SK-N-SH (cell line): ENCODE data around the gene DEAF1. TPM values are rescaled to one million over a fixed set of nuclear protein-coding genes. Genes with fewer than 3 reads are reported as not detected.

Source experiments
- CTCF ChIA-PET: fragments of 300-600, 350-600 bp; formaldehyde crosslinking; extraction: SDS; loops from one replicate; lab custom pipeline; 2021; lab: Yijun Ruan, JAX
- POLR2A ChIA-PET: fragments of 350-600 bp; sonication (Branson Sonifier 250); formaldehyde crosslinking; extraction: SDS; loops from one replicate; lab custom pipeline; 2020; ENCODE audit warnings: antibody characterized with exemption, inconsistent platforms; lab: Yijun Ruan, JAX
- DNase-seq: peaks from one replicate; pipeline ENCODE4 v3.0.0; 2012
- H2AFZ ChIP-seq: fragments of 200-600 bp; sonication (generic); 2 replicates; pipeline ENCODE4 v1.8.1; 2016; ENCODE audit warnings: antibody characterized with exemption, mild to moderate bottlenecking, low read depth
- H3F3A ChIP-seq: fragments of 200-600 bp; sonication (generic); replicated peaks from 2 replicates; pipeline ENCODE3; 2016; ENCODE audit warnings: antibody characterized with exemption, mild to moderate bottlenecking; ENCODE audit not compliant: insufficient read depth
- H3K27ac ChIP-seq, 2 experiments: fragments of 200-500 bp in 1 of 2; fragments of 200-600 bp in 1 of 2; sonication (Bioruptor generic) in 1 of 2; sonication (generic), shearing (Covaris generic) in 1 of 2; 2 replicates each; pipeline versions ENCODE4 v1.5.1 to v1.6.1; 2014 to 2016; ENCODE audit warnings: low read depth in 2 of 2, inconsistent platforms in 1 of 2, low read length in 1 of 2, mild to moderate bottlenecking in 1 of 2, mixed read lengths in 1 of 2
- H3K27me3 ChIP-seq: fragments of 200-600 bp; sonication (generic), shearing (Covaris generic); 2 replicates; pipeline ENCODE4 v1.6.1; 2016; ENCODE audit warnings: mixed run types; ENCODE audit not compliant: insufficient read depth
- H3K36me3 ChIP-seq, 2 experiments: fragments of 200-500 bp in 1 of 2; fragments of 200-600 bp in 1 of 2; sonication (Bioruptor generic) in 1 of 2; sonication (generic) in 1 of 2; replicated peaks in 1 of 2; 2 replicates each; pipeline versions ENCODE3 to v1.5.1; 2014 to 2016; ENCODE audit warnings: low read length in 1 of 2, mild to moderate bottlenecking in 1 of 2; ENCODE audit not compliant: insufficient read depth in 2 of 2, control insufficient read depth in 1 of 2
- H3K4me1 ChIP-seq, 2 experiments: fragments of 200-500 bp in 1 of 2; fragments of 200-600 bp in 1 of 2; sonication (Bioruptor generic) in 1 of 2; sonication (generic), shearing (Covaris generic) in 1 of 2; 2 replicates each; pipeline versions ENCODE4 v1.5.1 to v1.6.1; 2014 to 2016; ENCODE audit warnings: low read depth in 1 of 2, low read length in 1 of 2, mixed run types in 1 of 2; ENCODE audit not compliant: insufficient read depth in 2 of 2, control insufficient read depth in 1 of 2
- H3K4me2 ChIP-seq: fragments of 200-600 bp; sonication (generic), shearing (Covaris generic); 2 replicates; pipeline ENCODE4 v1.6.1; 2017; ENCODE audit warnings: mixed run types
- H3K4me3 ChIP-seq, 2 experiments: fragments of 200-500 bp in 1 of 2; fragments of 200-600 bp in 1 of 2; sonication (Bioruptor generic) in 1 of 2; sonication (generic), shearing (Covaris generic) in 1 of 2; 2 replicates each; pipeline versions ENCODE4 v1.5.1 to v1.8.1; 2014 to 2016; ENCODE audit warnings: low read depth in 2 of 2, inconsistent platforms in 1 of 2, low read length in 1 of 2, mild to moderate bottlenecking in 1 of 2, mixed read lengths in 1 of 2, moderate library complexity in 1 of 2
- H3K79me2 ChIP-seq: fragments of 200-600 bp; sonication (generic); 2 replicates; pipeline ENCODE4 v1.8.1; 2017; ENCODE audit warnings: mild to moderate bottlenecking; ENCODE audit not compliant: insufficient read depth
- H3K9ac ChIP-seq: fragments of 200-600 bp; sonication (generic); 2 replicates; pipeline ENCODE4 v1.6.1; 2017; ENCODE audit warnings: mixed run types
- H3K9me2 ChIP-seq: fragments of 200-600 bp; sonication (generic); 2 replicates; pipeline ENCODE4 v1.6.1; 2017; ENCODE audit warnings: mixed run types
- H3K9me3 ChIP-seq: fragments of 200-600 bp; sonication (generic); 2 replicates; pipeline ENCODE4 v1.6.1; 2017; ENCODE audit warnings: mixed run types, mild to moderate bottlenecking, moderate library complexity
- H4K20me1 ChIP-seq: fragments of 200-600 bp; sonication (generic); 2 replicates; pipeline ENCODE4 v1.6.1; 2017; ENCODE audit warnings: mild to moderate bottlenecking, mixed run types; ENCODE audit not compliant: insufficient read depth
- CHD2 ChIP-seq: fragments of 150-350 bp; IDR thresholded peaks from 2 replicates; pipeline ENCODE4 v1.6.1; 2018; ENCODE audit warnings: low read length; ENCODE audit not compliant: partially characterized antibody
- EP300 ChIP-seq, 2 experiments: IDR thresholded peaks; 2 replicates each; pipeline versions ENCODE4 v1.4.0 to v1.6.1; 2012; ENCODE audit warnings: borderline replicate concordance in 1 of 2, low read depth in 1 of 2, low read length in 1 of 2
- FOSL2 ChIP-seq: IDR thresholded peaks from 2 replicates; pipeline ENCODE4 v1.4.0; 2012; ENCODE audit warnings: low read depth, mild to moderate bottlenecking, moderate library complexity, borderline replicate concordance
- FOXM1 ChIP-seq: IDR thresholded peaks from 2 replicates; pipeline ENCODE4 v1.4.0; 2012; ENCODE audit warnings: low read depth, mild to moderate bottlenecking
- MEF2A ChIP-seq: IDR thresholded peaks from 2 replicates; pipeline ENCODE4 v1.4.0; 2012; ENCODE audit warnings: low read depth, borderline replicate concordance
- NFIC ChIP-seq: IDR thresholded peaks from 2 replicates; pipeline ENCODE4 v1.4.0; 2012; ENCODE audit warnings: borderline replicate concordance
- POLR2AphosphoS5 ChIP-seq: IDR thresholded peaks from 2 replicates; pipeline ENCODE4 v1.6.1; 2012; ENCODE audit warnings: low read depth, low read length
- RAD21 ChIP-seq: IDR thresholded peaks from 2 replicates; pipeline ENCODE4 v1.6.1; 2012; ENCODE audit warnings: mild to moderate bottlenecking, low read length
- SMC3 ChIP-seq: IDR thresholded peaks from 2 replicates; pipeline ENCODE4 v1.6.1; 2012; ENCODE audit warnings: low read depth, low read length, improper control_type of control experiment
- TAF1 ChIP-seq: IDR thresholded peaks from 2 replicates; pipeline ENCODE4 v1.6.1; 2012; ENCODE audit warnings: low read depth, mild to moderate bottlenecking, low read length, moderate library complexity, borderline replicate concordance
- TCF12 ChIP-seq: IDR thresholded peaks from 2 replicates; pipeline ENCODE4 v1.4.0; 2012
- YY1 ChIP-seq: IDR thresholded peaks from 2 replicates; pipeline ENCODE4 v1.4.0; 2012; ENCODE audit warnings: low read depth, mild to moderate bottlenecking
- WGBS: methylation state at CpG from one replicate; pipeline ENCODE4 v1.1.6; 2017; ENCODE audit warnings: low lambda C conversion rate; 5-methylcytosine and 5-hydroxymethylcytosine counted together
- polyA plus RNA-seq, 3 experiments: library from polyadenylated mRNA; depleted of rRNA; stranded (reverse); fragments of >200 nt; gene quantifications; 2 replicates each; pipeline ENCODE4 v1.2.3, GENCODE V29; 2012
- TF ChIP-seq, protein P1 (sequence below): fragments of 150-350 bp; IDR thresholded peaks from 2 replicates; pipeline ENCODE4 v1.6.1; 2016; ENCODE audit warnings: mild to moderate bottlenecking, low read depth, low read length
- TF ChIP-seq, protein P2 (sequence below): fragments of 200-600 bp; sonication (generic); IDR thresholded peaks from 2 replicates; pipeline ENCODE4 v1.6.1; 2017; ENCODE audit warnings: antibody characterized with exemption, mild to moderate bottlenecking, moderate library complexity
- TF ChIP-seq, protein P3 (sequence below): fragments of 150-350 bp; IDR thresholded peaks from 2 replicates; pipeline ENCODE4 v1.6.1; 2017; ENCODE audit warnings: antibody characterized with exemption, low read length, low read depth, borderline replicate concordance
- TF ChIP-seq, protein P4 (sequence below): IDR thresholded peaks from 2 replicates; pipeline ENCODE4 v1.4.0; 2012; ENCODE audit warnings: low read depth

The DEAF1 gene
- polyA plus RNA-seq, 1 of the 3 experiments (the other 2 are of a cell fraction) = 40.6 TPM

DNA sequence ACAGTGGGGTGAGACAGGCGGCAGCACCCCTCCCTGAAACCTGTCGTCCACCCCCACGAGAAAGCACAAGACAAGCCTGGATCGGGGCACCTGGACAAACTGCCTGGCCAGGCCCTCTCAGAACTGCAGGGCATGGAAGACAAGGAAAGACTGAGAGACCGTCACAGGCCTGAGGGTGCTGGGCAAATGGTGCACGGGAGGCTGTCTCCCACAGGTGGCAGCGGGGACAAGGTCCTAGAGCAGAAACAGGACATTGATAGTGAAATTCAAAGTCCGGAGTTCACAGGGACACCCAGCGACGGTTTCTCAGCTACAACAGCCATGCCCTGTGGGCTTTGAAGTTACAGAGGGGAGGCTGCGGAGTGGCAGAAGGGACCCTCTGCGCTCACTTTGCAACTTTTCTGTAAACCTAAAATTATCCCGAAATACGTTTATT is 37.3 kb downstream of the DEAF1 start (continued):
- TF ChIP-seq, protein P1, sequence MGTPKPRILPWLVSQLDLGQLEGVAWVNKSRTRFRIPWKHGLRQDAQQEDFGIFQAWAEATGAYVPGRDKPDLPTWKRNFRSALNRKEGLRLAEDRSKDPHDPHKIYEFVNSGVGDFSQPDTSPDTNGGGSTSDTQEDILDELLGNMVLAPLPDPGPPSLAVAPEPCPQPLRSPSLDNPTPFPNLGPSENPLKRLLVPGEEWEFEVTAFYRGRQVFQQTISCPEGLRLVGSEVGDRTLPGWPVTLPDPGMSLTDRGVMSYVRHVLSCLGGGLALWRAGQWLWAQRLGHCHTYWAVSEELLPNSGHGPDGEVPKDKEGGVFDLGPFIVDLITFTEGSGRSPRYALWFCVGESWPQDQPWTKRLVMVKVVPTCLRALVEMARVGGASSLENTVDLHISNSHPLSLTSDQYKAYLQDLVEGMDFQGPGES = no peak
- no peak for TF ChIP-seq EP300 (IDR thresholded peaks at IDR 0.05; ENCODE audit: borderline replicate concordance in 1 of 2, low read depth in 1 of 2, low read length in 1 of 2)
- TF ChIP-seq, protein P2, sequence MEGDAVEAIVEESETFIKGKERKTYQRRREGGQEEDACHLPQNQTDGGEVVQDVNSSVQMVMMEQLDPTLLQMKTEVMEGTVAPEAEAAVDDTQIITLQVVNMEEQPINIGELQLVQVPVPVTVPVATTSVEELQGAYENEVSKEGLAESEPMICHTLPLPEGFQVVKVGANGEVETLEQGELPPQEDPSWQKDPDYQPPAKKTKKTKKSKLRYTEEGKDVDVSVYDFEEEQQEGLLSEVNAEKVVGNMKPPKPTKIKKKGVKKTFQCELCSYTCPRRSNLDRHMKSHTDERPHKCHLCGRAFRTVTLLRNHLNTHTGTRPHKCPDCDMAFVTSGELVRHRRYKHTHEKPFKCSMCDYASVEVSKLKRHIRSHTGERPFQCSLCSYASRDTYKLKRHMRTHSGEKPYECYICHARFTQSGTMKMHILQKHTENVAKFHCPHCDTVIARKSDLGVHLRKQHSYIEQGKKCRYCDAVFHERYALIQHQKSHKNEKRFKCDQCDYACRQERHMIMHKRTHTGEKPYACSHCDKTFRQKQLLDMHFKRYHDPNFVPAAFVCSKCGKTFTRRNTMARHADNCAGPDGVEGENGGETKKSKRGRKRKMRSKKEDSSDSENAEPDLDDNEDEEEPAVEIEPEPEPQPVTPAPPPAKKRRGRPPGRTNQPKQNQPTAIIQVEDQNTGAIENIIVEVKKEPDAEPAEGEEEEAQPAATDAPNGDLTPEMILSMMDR = no peak
- TF ChIP-seq, protein P3, sequence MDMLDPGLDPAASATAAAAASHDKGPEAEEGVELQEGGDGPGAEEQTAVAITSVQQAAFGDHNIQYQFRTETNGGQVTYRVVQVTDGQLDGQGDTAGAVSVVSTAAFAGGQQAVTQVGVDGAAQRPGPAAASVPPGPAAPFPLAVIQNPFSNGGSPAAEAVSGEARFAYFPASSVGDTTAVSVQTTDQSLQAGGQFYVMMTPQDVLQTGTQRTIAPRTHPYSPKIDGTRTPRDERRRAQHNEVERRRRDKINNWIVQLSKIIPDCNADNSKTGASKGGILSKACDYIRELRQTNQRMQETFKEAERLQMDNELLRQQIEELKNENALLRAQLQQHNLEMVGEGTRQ = no peak
- TF ChIP-seq FOXM1 = no peak

DNA sequence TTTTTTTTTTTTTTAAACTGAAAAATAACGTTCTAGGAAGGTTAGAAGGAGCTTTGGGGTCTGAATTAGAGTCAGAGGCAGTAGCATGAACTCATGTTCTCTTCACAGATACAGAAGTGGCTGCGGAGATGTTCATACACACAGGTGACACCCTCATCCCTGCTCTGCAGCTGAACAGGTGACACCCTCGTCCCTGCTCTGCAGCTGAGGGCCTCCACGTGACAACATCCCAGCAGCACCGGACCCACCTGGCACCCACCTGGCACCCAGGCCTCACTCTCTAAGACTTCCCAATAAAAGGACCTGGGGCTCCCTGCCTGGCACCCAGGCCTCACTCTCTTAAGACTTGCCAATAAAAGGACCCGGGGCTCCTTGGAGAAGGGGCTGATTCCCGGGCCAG is 38.2 kb downstream of the DEAF1 start:
- no peaks in the 10 kb centered on the region for H3K4me1 ChIP-seq
- no peak overlapping the region for H3K9ac ChIP-seq
- no peaks in the 10 kb centered on the region for H4K20me1 ChIP-seq
- peaks cover 0 to 33% of the 10 kb centered on the region in 2 experiments for H3K36me3 ChIP-seq
- H3K9me2 ChIP-seq = no peaks in the 10 kb centered on the region
- no peaks in the 10 kb centered on the region for H3F3A ChIP-seq
- no peak overlapping the region for H3K27ac ChIP-seq
- no peaks in the 10 kb centered on the region for H3K9me3 ChIP-seq
- no peak overlapping the region for H3K4me2 ChIP-seq
- TF ChIP-seq NFIC (no peak), SMC3 (no peak), FOSL2 (no peak)
- H3K27me3 ChIP-seq = no peaks in the 10 kb centered on the region
- no peak overlapping the region for H2AFZ ChIP-seq
- H3K4me3 ChIP-seq = no peak overlapping the region
- ChIA-PET POLR2A (no interaction called here), CTCF (interaction anchor here (1.3 to 13.1 kb wide), 2 partner anchors 68 to 102 kb away, joined by 3 to 150 read pairs; no protein-coding TSS in a partner anchor)
- no peak for DNase-seq
- no peaks in the 10 kb centered on the region for H3K79me2 ChIP-seq
- 97% methylated on average over 5 of the region's 7 CpGs for WGBS

DNA sequence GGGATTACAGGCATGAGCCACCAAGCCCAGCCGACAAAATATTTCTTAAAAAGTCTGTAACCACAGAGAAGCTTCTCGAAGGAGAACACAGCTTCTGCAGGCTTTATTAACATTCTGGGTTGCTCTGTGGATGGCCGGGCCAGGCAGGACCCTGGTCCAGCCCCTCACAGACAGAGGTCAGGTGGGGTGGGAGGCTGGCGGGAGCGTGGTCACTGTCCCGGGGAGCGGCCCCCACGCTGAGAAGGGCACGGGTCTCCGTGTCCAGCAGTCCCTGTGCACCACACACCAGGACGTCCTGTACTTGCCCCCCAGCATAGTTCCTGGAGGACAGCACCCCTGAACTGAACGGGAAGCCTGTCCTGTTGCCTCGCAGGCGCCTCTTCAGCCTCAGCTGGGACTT is 38.6 kb downstream of the DEAF1 start:
- H4K20me1 ChIP-seq = no peaks in the 10 kb centered on the region
- no peak overlapping the region for H3K9ac ChIP-seq
- H3K4me2 ChIP-seq = no peak overlapping the region
- no peak overlapping the region for H2AFZ ChIP-seq
- no peak overlapping the region for H3K4me3 ChIP-seq
- POLR2A ChIA-PET = no interaction called here
- no peaks in the 10 kb centered on the region for H3K79me2 ChIP-seq
- no peaks in the 10 kb centered on the region for H3K9me2 ChIP-seq
- DNase-seq = no peak
- H3K27ac ChIP-seq = no peak overlapping the region
- 91% methylated on average over 11 of the region's 14 CpGs for whole genome bisulfite sequencing
- peaks cover 0 to 33% of the 10 kb centered on the region in 2 experiments for H3K36me3 ChIP-seq
- H3K27me3 ChIP-seq = no peaks in the 10 kb centered on the region
- H3K9me3 ChIP-seq = no peaks in the 10 kb centered on the region
- CTCF ChIA-PET = interaction anchor here (1.3 to 13.1 kb wide), 2 partner anchors 69 to 102 kb away, joined by 3 to 150 read pairs; no protein-coding TSS in a partner anchor
- no peaks in the 10 kb centered on the region for H3K4me1 ChIP-seq
- no peaks in the 10 kb centered on the region for H3F3A ChIP-seq
- TF ChIP-seq, protein P3 = no peak
- TF ChIP-seq TCF12 (no peak), FOSL2 (no peak), FOXM1 (no peak), RAD21 (no peak), NFIC (no peak), MEF2A (no peak), YY1 (no peak), POLR2AphosphoS5 (no peak), TAF1 (no peak), CHD2 (no peak)
- TF ChIP-seq, protein P4, sequence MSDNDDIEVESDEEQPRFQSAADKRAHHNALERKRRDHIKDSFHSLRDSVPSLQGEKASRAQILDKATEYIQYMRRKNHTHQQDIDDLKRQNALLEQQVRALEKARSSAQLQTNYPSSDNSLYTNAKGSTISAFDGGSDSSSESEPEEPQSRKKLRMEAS = no peak
- TF ChIP-seq, protein P1 = no peak
